HG03439 (cell line): Measurements from ENCODE around the gene PRSS33.

Experiments used
- ATAC-seq: cut with Tn5 transposase; IDR thresholded peaks from one replicate; pipeline ENCODE4 v1.9.1; 2021; ENCODE audit warnings: mild to moderate bottlenecking, moderate library complexity; ENCODE audit not compliant: unreplicated experiment

PRSS33 gene, protein sequence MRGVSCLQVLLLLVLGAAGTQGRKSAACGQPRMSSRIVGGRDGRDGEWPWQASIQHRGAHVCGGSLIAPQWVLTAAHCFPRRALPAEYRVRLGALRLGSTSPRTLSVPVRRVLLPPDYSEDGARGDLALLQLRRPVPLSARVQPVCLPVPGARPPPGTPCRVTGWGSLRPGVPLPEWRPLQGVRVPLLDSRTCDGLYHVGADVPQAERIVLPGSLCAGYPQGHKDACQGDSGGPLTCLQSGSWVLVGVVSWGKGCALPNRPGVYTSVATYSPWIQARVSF

GRCh38 chr16:2787406-2787805 lies at the start of gene PRSS33:
Gene PRSS33 (minus strand): TSS chr16:2787560. CDS start chr16:2786547, 1,013 bp downstream.
- ATAC-seq, result no peak

- no peak for ATAC-seq
Observed at GRCh38 chr16:2836646-2837508, 49.5 kb upstream of the PRSS33 start.

DNA sequence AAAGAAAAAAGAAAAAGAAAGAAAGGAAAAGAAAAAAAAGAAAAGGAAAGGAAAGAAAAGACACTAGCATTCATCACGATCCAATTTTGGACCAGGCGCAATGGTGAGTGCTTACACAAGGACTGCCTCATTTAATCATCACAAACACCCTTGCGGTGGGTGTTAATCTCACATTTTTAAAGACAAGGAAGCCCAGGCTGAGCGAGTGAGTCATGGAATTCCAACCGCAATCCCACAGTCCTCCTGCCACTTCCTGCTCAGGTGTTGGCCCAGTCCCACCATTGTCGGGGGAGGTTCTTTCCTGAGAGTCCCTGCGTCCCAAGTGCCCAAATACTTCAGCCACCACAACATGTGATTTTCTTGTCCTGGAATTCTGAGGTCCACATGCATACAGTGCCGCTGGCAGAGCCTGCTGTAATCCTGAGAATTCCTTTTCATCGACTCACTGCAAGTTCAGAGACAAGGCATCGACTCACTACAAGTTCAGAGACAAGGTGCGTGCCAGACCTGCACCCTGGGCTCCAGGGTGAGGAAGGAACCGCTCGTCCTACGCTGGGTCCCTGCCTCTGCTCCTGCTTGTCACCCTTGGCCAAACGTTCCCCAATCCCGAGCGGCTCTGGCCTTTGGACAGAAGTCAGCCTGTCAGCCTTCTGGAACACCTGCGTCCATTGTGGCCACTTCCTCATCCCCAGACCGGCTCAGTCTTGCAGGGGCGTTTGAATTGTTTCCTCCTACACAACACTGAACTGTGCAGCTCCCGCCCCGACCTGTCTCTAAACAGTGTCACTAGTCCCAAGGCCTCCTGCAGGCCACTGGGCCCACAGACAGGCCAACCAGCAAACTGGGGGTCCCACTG lies 48.5 kb upstream of the PRSS33 start:
- no peak for ATAC-seq

DNA sequence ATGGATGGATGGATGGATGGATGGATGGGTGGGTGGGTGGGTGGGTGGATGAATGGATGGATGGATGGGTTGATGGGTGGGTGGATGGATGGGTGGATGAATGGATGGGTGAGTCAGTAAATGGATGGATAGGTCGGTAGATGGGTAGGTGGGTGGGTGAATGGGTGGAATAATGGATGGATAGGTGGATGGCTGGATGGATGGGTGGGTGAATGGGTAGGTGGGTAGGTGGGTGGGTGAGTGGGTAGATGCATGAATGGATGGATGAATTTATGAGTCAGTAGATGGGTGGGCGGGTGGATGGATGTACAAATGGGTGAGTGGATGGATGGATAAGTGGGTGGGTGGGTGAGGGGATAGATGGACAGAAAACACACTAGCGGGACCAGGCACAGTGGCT lies 47.6 kb upstream of the PRSS33 start:
- ATAC-seq, result no peak

- no peak for ATAC-seq
Observed at GRCh38 chr16:2833776-2834175, 46.4 kb upstream of the PRSS33 start.

GRCh38 chr16:2831203-2831602 lies 43.8 kb upstream of the PRSS33 start:
- no peak for ATAC-seq

- no peak for ATAC-seq
Observed at GRCh38 chr16:2830355-2830695, 43.0 kb upstream of the PRSS33 start.

DNA sequence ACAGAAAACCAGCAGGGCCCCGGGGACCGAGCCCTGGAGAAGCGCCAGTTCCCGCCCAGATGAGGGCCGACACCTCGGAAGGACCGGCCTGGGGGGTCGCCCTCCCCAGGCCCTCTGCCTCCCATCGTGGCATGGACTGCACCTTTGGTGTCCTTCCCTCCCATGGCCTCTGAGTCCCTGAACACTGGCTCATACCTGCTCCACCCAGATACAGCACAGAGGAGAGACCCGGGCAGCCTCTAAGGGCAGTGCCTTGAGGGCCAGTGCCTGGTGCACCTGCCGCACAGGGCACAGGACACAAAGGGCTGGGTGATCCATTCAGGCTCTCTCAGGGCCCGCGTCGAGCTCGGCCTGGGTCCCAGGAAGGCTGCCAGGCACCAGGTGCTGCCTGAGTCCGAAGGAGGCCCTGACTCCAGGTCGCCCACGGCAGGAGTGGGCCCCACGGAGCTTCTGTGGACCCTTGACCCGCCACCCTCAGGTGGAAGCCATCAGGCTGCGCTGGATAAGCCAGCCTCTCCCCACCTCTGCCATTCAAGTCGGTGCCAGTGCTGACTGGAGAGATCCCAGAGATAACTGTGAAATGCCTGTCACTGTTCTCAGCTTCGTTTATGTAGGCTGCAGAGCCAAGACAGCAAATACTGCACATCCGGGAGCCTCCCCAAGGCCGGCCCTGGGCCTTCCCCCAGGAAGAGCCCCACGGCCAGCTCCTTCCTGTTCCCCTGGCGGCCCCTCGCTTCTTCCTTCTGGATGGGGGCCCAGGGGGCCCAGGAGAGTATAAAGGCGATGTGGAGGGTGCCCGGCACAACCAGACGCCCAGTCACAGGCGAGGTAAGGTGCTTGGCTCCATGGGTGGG lies 42.4 kb upstream of the PRSS33 start, which contains the start of gene ZG16B:
TSS of gene ZG16B (plus strand) at position 803 of the 854 bp plus-strand sequence. CDS start 139 bp downstream, outside the sequence.
- ATAC-seq, result no peak

DNA sequence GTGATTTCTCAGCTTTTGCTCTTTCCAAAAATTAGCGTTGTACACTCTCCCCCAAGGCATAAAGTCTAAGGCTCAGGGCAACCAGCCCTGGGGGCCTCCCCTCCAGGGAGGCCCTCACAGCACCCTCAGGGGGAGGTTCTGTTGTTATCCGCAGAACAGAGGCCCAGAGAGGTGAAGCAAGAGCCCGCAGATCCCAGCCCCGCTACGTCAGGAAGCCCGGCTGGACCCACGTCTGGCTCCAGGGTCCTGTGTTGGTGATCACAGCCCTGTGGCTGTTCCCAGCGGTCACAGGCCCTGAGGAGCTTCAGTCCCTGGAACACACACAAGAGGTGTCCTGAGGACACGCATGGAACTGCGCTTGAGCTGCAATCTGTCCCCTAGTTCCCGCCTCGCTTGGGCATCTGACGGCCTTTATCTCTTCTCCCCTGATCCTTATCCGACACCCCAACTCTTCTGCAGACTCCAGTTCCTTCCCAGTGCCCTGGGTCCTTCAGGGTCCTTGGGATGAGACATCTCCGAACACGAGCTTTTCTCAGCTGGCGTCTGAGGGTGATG lies 41.6 kb upstream of the PRSS33 start:
- ATAC-seq, result no peak

GRCh38 chr16:2828521-2828840 lies 41.1 kb upstream of the PRSS33 start:
- ATAC-seq, result no peak

GRCh38 chr16:2827831-2828520 lies 40.6 kb upstream of the PRSS33 start:
- no peak for ATAC-seq

- no peak for ATAC-seq
Observed at GRCh38 chr16:2827374-2827791, 40.0 kb upstream of the PRSS33 start.

DNA sequence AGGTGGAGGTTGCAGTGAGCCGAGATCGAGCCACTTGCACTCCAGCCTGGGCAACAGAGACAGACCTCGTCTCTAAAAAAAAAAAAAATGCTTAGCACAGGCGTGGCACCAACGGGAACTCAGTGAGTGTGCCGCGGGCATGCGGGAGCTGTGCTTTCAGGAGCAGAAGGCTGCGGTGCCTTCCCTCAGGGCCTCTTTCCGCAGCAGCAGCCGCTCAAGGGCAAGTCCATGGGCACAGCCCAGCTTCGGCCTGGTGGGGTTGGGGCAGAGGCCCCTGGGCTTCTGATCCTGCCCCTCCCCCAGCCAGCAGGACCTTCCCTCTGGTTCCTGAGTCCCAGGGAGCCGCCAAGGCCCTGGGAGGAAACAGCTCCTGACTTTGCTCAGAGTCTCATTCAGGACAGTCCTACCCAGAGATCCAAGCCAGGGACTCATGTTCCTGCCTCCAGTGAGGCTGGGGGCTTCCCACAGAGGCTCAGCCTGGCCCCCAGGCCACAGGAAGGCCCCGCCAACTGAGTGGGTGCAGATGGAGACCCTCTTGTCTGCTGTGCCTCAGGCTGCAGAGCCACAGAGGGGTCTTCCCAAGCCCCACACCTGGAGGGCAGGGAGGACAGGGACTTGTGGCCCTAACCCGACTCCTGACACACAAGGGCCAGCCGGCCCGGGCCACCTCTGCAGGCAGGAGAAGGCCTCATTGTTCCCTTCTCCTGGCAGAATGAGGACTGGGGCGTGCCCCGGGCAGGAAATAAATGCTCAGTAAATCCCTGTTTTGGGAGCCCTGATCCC lies 39.4 kb upstream of the PRSS33 start:
- ATAC-seq, result no peak

- ATAC-seq, result no peak
Observed at GRCh38 chr16:2825906-2826305, 38.5 kb upstream of the PRSS33 start.

- ATAC-seq, result no peak
Observed at GRCh38 chr16:2825049-2825742, 37.8 kb upstream of the PRSS33 start.

- ATAC-seq, result no peak
Observed at GRCh38 chr16:2824626-2825025, 37.3 kb upstream of the PRSS33 start.

DNA sequence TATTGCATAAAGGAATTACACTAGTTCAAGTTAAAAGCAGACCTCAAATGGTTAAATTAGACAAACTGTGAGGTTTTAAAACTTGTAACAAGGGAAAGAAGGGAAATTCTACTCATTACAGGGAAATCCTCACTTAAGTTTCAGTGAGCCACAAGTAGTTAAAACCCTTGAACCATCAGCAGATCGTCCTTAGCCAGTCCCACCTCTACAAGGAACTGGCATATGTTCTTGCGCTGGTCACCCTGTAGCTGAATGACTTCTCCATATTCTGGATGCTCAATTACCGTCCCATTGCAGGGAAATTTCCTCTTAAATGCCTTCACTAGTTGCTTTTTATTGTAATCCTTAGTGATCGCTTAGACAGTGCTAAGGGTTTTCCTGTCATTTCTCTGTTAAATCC lies 35.1 kb upstream of the PRSS33 start:
- no peak for ATAC-seq

GRCh38 chr16:2822158-2822495 lies 34.8 kb upstream of the PRSS33 start:
- no peak for ATAC-seq
